Naive B cell (primary cell): ENCODE measurements around the gene NANS. TPM values are rescaled to one million over a fixed set of nuclear protein-coding genes. Genes with fewer than 3 reads are reported as not detected.
"Not testable (repeated sequence)": the region's sequence is repeated elsewhere in the genome, so short reads cannot be mapped to it uniquely, and the experiment has no call there.

Source experiments
- ATAC-seq, 2 donors: fragments of 150-1000 bp; cut with Tn5 transposase; 2 replicates each; pipeline ENCODE4 v1.10.0; 2021; ENCODE audit warnings: low read depth in 2 of 2, mild to moderate bottlenecking in 2 of 2, moderate library complexity in 2 of 2
- DNase-seq: peaks from one replicate; pipeline ENCODE4 v3.0.0; 2022
- H3K27ac Mint-ChIP-seq, 6 donors: one replicate each; pipeline ENCODE4 v1.8.0; 2020 to 2022; ENCODE audit warnings: mild to moderate bottlenecking in 6 of 6, mixed read lengths in 6 of 6, moderate library complexity in 5 of 6, inconsistent platforms in 2 of 6
- H3K27me3 Mint-ChIP-seq, 3 donors: one replicate each; pipeline ENCODE4 v1.8.0; 2021 to 2022; ENCODE audit warnings: mixed read lengths in 3 of 3, mild to moderate bottlenecking in 1 of 3
- H3K36me3 Mint-ChIP-seq, 2 donors: one replicate each; pipeline ENCODE4 v1.8.0; 2020 to 2022; ENCODE audit warnings: mixed read lengths in 2 of 2, inconsistent platforms in 1 of 2, mild to moderate bottlenecking in 1 of 2
- H3K4me1 Mint-ChIP-seq, 3 donors: one replicate each; pipeline ENCODE4 v1.8.0; 2020 to 2022; ENCODE audit warnings: mixed read lengths in 3 of 3, inconsistent platforms in 1 of 3, mild to moderate bottlenecking in 1 of 3, moderate library complexity in 1 of 3
- H3K4me3 Mint-ChIP-seq, 8 donors: one replicate each; pipeline ENCODE4 v1.8.0; 2020 to 2022; ENCODE audit warnings: mild to moderate bottlenecking in 8 of 8, mixed read lengths in 8 of 8, moderate library complexity in 8 of 8, inconsistent platforms in 2 of 8
- H3K9me3 Mint-ChIP-seq, 7 donors: one replicate each; pipeline ENCODE4 v1.8.0; 2020 to 2022; ENCODE audit warnings: mixed read lengths in 7 of 7, mild to moderate bottlenecking in 5 of 7, inconsistent platforms in 2 of 7, moderate library complexity in 1 of 7
- polyA plus RNA-seq, 6 donors: library from polyadenylated mRNA; unstranded; fragments of 300-500 nt; fragmentation: Illumina TruSeq; gene quantifications; one replicate each; pipeline ENCODE4 v1.2.3, GENCODE V29; 2021; ENCODE audit warnings: low read depth in 6 of 6

Gene NANS
- polyA plus RNA-seq, 6 donors from 2014 or later, result 18.8 to 41.2 (median 29.5) TPM

- H3K9me3 Mint-ChIP-seq, result no peaks in the 10 kb centered on the region
- peaks cover 11 to 23% (median 17%) of the 10 kb centered on the region in 3 donors for H3K4me1 Mint-ChIP-seq
- H3K27me3 Mint-ChIP-seq, result no peaks in the 10 kb centered on the region
- H3K27ac Mint-ChIP-seq, result peak overlapping the region in 5 of 6 donors; percentile 21 to 95 (median 70)
- no peak for DNase-seq
- no peak for ATAC-seq
- peak overlapping the region in 1 of 8 donors; percentile 4 for H3K4me3 Mint-ChIP-seq
- no peaks in the 10 kb centered on the region for H3K36me3 Mint-ChIP-seq
These were observed 29.4 kb downstream of the NANS start for GRCh38 chr9:98085944-98086343.

DNA sequence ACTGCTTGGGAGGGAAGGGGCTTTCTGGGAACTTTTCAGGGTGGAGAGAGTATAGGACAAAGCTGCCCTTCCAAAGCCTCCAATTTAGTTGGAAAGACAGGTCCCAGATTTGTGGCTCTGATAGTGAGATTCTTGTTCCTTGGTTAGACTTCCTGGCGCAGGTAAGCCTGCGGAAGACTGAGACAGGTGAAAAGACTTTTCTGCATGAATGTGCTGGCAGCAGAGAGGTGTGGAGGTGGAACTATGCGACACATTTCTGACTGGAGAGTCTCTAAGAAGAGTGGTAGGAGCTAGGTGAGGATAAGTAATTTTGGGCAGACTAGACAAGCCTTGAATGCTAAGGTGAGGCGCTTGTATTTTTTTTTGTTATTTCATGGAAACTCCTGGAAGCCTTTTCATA is 29.9 kb downstream of the NANS start:
- H3K27ac Mint-ChIP-seq, result peak overlapping the region; percentile 44 to 95 (median 76)
- no peaks in the 10 kb centered on the region for H3K27me3 Mint-ChIP-seq
- no peaks in the 10 kb centered on the region for H3K9me3 Mint-ChIP-seq
- peaks cover 11 to 23% (median 17%) of the 10 kb centered on the region in 3 donors for H3K4me1 Mint-ChIP-seq
- no peak for ATAC-seq
- peak overlapping the region in 6 of 8 donors; percentile 25 to 72 (median 48) for H3K4me3 Mint-ChIP-seq
- no peaks in the 10 kb centered on the region for H3K36me3 Mint-ChIP-seq
- DNase-seq, result no peak

DNA sequence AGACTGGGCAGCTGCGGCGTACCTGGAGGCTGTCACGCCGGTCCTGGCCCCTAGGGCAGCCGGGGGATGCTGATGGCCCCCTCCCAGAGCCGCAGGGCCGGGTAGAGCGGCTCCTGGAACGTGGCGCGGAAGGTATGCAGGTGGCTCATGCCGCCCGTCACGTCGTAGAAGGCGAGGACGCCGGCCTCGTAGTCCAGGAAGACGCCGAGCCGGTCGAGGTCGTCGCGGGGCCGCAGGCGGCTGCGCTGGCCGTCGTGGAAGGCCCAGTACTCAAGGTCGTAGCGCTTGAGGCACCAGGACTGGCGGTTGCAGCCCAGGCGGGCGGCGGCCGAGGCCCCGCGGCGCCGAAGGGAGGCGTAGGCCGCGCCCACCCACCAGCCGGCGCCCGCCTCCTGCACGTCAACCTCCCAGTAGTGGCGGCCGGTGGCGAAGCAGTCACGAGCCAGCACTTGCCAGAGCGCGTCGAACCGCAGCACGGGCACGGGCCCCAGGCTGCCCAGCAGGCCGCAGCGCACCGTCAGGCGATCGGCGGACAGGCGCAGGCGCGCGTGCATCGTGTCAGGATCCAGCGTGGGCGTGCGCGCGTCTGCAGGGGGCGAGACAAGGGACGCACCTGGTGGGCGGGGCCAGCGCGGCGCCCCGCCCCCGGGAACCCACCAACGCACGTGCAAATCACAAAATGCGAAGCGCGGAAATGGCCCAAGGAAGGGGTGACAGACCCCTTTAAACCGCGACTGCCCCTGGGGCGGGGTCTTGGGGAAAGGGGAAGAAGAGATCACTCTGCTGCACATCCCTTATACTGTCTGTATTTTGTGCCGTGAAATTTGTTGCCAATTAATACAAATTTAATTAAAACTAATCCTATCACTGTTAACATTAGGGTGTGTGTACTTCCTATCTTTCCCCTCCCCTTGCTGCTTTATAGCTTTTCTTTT is 31.2 kb downstream of the NANS start:
- Mint-ChIP-seq H3K27me3 (no peaks in the 10 kb centered on the region), H3K9me3 (no peaks in the 10 kb centered on the region), H3K4me1 (peaks cover 11 to 23% (median 17%) of the 10 kb centered on the region in 3 donors), H3K36me3 (peaks cover 0 to under 1% of the 10 kb centered on the region in 2 donors), H3K4me3 (peak overlapping the region; percentile 3 to 74 (median 60)), H3K27ac (peak overlapping the region in 3 of 6 donors; percentile 52 to 81 (median 77))
- ATAC-seq, result peak; percentile 88 to 89
- DNase-seq, result peak; percentile 75

DNA sequence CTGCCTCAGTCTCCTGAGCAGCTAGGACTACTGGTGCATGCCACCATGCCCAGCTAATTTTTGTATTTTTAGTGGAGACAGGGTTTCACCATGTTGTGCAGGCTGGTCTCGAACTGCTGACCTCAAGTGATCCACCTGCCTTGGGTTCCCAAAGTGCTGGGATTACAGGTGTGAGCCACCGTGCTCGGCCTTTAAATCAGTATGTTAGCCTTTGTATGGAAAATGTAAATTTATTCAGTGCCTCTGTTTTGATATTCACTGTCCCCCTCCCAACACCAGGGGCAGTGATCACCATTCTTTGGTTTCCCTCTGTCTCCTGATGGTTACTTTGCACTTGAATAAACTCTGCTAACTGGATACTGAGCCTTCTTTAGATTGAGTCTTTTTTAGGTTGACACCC is 34.1 kb downstream of the NANS start:
- not testable (repeated sequence) for H3K9me3 Mint-ChIP-seq, DNase-seq, H3K4me3 Mint-ChIP-seq, H3K27me3 Mint-ChIP-seq, ATAC-seq
- peaks cover 0 to 14% of the 10 kb centered on the region in 2 donors for H3K36me3 Mint-ChIP-seq
- H3K4me1 Mint-ChIP-seq, result peaks cover 11 to 15% (median 13%) of the 10 kb centered on the region in 3 donors
- peak overlapping the region in 3 of 6 donors; percentile 7 to 44 (median 25) for H3K27ac Mint-ChIP-seq

DNA sequence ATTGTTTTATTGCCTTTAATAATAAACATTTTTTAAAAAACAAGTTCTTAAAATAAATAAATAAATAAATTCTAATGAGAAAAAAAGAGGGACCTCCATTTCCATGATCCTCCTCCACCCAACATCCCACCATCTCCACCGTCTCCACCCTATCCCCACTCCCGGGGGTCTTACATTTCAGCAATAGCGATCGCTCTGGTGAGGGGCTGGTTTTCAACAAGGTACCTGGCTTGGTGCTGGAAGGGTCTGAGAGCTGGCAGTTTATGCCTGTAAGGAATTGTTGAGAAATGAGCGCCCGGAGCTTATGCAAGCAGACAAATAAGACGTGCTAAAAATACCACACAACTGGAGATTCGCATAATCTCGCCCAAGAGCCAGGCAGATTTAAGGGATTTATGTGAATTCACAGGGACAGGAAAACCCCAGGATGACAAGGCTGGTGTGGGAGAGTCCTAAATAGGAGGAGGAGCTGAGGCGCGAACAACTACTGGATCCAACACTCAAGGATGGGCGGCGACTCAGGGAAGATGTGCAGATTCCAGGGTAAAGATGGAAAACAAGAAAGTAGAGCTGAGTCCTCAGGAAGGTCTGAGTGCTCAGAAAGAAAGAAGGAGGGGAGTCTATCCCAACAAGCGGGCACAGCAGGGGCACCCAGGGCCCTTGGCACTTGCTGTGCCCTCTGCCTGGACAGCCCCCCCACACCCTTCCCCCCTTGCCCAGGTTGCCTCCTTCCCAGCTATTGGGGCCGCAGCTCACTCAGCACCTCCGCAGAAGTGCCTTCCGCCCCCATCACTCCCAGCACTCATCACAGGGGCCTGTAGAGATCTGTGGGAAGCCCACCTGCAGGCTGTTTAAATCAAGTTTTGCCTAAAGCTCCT is 35.4 kb downstream of the NANS start:
- Mint-ChIP-seq H3K36me3 (peaks cover 4 to 19% of the 10 kb centered on the region in 2 donors), H3K27ac (peak overlapping the region in 3 of 6 donors; percentile 10 to 88 (median 49)), H3K27me3 (no peaks in the 10 kb centered on the region), H3K4me3 (no peak overlapping the region), H3K9me3 (no peaks in the 10 kb centered on the region), H3K4me1 (peaks cover 2 to 12% (median 3%) of the 10 kb centered on the region in 3 donors)
- DNase-seq (no peak), ATAC-seq (no peak)

GRCh38 chr9:98092613-98092931 is 36.0 kb downstream of the NANS start:
- ATAC-seq (no peak), DNase-seq (no peak)
- Mint-ChIP-seq H3K27me3 (no peaks in the 10 kb centered on the region), H3K4me3 (no peak overlapping the region), H3K27ac (peak overlapping the region in 3 of 6 donors; percentile 10 to 88 (median 49)), H3K4me1 (peaks cover 5 to 15% (median 5%) of the 10 kb centered on the region in 3 donors), H3K9me3 (no peaks in the 10 kb centered on the region), H3K36me3 (peaks cover 10 to 25% of the 10 kb centered on the region in 2 donors)

GRCh38 chr9:98094316-98094715 is 37.8 kb downstream of the NANS start:
- no peaks in the 10 kb centered on the region for H3K27me3 Mint-ChIP-seq

GRCh38 chr9:98094851-98095250 is 38.3 kb downstream of the NANS start:
- Mint-ChIP-seq H3K4me1 (peaks cover 8 to 32% (median 10%) of the 10 kb centered on the region in 3 donors), H3K27me3 (no peaks in the 10 kb centered on the region), H3K36me3 (peaks cover 11 to 26% of the 10 kb centered on the region in 2 donors), H3K9me3 (no peaks in the 10 kb centered on the region), H3K4me3 (no peak overlapping the region), H3K27ac (no peak overlapping the region)
- DNase-seq (no peak), ATAC-seq (no peak)

More at GRCh38 chr9:98094316-98094715, 37.8 kb downstream of the NANS start:
- Mint-ChIP-seq H3K9me3 (no peaks in the 10 kb centered on the region), H3K27ac (peak overlapping the region in 1 of 6 donors; percentile 82), H3K4me1 (peaks cover 5 to 27% (median 6%) of the 10 kb centered on the region in 3 donors), H3K36me3 (peaks cover 11 to 26% of the 10 kb centered on the region in 2 donors), H3K4me3 (no peak overlapping the region)
- ATAC-seq (no peak), DNase-seq (no peak)

DNA sequence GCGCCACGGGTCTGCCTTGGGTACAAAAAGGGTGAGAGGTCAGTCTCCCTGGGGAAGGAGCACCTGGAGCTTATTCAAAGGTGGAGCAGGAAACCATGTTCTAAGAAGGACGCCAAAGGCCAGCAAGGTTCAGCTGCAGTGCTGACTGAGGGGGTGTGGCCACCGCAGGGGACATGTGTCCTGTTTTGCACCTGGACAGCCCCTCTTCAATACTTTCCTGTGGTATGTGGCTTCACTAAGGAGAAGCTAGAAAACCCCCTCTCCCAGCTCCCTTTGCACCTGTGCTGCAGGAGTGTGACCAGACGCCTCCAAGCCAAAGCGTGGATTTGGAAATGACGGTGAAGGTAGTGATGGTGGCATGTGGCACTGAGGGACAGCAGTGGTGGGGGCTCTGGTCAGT is 38.9 kb downstream of the NANS start:
- Mint-ChIP-seq H3K36me3 (peaks cover 11 to 26% of the 10 kb centered on the region in 2 donors), H3K9me3 (no peaks in the 10 kb centered on the region), H3K27ac (peak overlapping the region in 1 of 6 donors; percentile 60), H3K4me3 (no peak overlapping the region), H3K27me3 (no peaks in the 10 kb centered on the region), H3K4me1 (peaks cover 13 to 38% (median 14%) of the 10 kb centered on the region in 3 donors)
- ATAC-seq (no peak), DNase-seq (no peak)

DNA sequence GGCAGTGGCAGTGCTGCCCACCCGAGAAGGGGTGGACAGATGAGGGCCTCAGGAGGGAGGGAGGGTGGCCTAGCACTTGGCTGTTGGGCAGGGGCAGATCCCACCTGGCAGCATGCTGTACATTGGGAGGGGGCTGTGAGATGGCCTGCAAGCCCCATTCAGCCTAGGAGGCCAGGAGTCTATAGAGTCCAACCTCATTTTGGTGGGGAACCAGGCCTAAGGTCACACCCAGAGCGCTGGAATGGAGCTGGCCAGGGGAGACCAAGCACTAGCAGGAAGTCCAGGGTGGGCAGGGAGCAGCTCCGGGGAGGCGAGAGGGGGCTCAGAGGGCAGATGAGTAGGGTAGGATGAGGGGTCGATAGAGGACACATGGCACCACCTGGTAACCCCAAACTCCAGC is 39.6 kb downstream of the NANS start:
- no peak for DNase-seq
- ATAC-seq, result no peak
- Mint-ChIP-seq H3K27ac (peak overlapping the region in 2 of 6 donors; percentile 47 to 79), H3K27me3 (no peaks in the 10 kb centered on the region), H3K4me1 (peaks cover 13 to 42% (median 15%) of the 10 kb centered on the region in 3 donors), H3K9me3 (no peaks in the 10 kb centered on the region), H3K36me3 (peaks cover 11 to 26% of the 10 kb centered on the region in 2 donors), H3K4me3 (no peak overlapping the region)

DNA sequence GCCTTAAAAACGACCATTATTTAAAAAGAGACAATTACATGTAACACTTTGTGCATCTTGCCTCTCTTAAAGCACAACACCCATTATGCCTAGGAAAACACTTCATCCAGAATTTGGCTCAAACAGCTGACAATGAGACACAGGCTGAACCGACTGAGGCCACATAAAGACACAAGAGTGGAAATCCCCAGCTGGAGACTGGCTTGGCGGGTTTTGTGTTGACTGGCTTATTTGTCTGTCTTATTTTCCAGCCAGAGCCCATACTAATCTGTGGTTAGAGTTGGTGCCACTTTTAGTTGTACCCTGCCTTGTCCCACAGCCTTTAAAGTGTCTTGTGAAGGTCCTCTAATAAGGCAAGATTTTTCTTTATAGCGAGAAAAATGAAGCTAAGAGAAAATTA is 41.3 kb downstream of the NANS start:
- DNase-seq (no peak), ATAC-seq (no peak)
- Mint-ChIP-seq H3K27ac (peak overlapping the region in 1 of 6 donors; percentile 12), H3K36me3 (peaks cover 11 to 24% of the 10 kb centered on the region in 2 donors), H3K4me1 (peaks cover 24 to 59% (median 30%) of the 10 kb centered on the region in 3 donors), H3K27me3 (no peaks in the 10 kb centered on the region), H3K9me3 (no peaks in the 10 kb centered on the region), H3K4me3 (peak overlapping the region in 1 of 8 donors; percentile 23)

DNA sequence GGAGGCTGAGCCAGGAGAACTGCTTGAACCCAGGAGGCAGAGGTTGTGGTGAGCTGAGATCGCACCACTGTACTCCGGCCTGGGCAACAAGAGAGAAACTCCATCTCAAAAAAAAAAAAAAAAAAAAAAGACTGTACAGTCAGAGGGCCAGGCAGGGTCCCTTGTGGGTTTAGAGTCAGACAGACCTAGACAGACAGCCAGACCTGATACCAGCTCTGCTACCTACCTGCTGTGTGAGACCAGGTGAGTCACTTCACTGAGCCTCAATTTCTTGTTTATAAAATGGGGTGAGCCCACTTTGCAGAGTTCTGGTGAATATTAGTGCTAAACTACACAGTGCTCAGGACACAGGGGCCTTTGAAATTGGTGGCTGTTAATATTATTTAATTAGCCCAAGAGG is 42.8 kb downstream of the NANS start:
- peaks cover 31 to 74% (median 38%) of the 10 kb centered on the region in 3 donors for H3K4me1 Mint-ChIP-seq
- ATAC-seq, result no peak
- peak overlapping the region in 3 of 6 donors; percentile 70 to 92 (median 83) for H3K27ac Mint-ChIP-seq
- peaks cover 0 to 1% (median 0%) of the 10 kb centered on the region in 7 donors for H3K9me3 Mint-ChIP-seq
- no peak for DNase-seq
- peaks cover 11 to 21% of the 10 kb centered on the region in 2 donors for H3K36me3 Mint-ChIP-seq
- H3K4me3 Mint-ChIP-seq, result no peak overlapping the region
- H3K27me3 Mint-ChIP-seq, result no peaks in the 10 kb centered on the region

DNA sequence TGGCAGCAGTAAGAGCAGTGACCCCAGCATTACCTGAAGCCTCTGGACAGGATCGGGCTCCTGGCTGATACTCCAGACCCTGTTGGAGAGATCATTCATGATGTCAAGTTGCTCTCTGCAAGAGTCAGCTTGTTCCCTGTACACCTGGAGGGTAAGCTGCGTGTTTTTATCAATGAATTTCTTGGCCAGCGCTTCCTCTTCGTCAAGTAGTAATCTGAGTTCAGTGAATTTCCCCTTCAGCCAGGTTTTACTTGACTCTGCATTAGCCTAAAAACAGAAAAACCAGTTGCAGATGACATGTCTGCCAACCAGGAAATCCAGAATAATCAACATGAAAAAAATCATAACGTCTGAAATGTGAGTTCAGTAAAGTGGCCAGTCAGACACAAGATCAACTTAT is 43.4 kb downstream of the NANS start:
- peak overlapping the region in 5 of 8 donors; percentile 12 to 57 (median 32) for H3K4me3 Mint-ChIP-seq
- no peaks in the 10 kb centered on the region for H3K27me3 Mint-ChIP-seq
- H3K36me3 Mint-ChIP-seq, result peaks cover 11 to 21% of the 10 kb centered on the region in 2 donors
- ATAC-seq (no peak), DNase-seq (no peak)
- H3K9me3 Mint-ChIP-seq, result peaks cover 0 to 1% (median 0%) of the 10 kb centered on the region in 7 donors
- H3K4me1 Mint-ChIP-seq, result peaks cover 35 to 80% (median 43%) of the 10 kb centered on the region in 3 donors
- peak overlapping the region in 5 of 6 donors; percentile 35 to 92 (median 69) for H3K27ac Mint-ChIP-seq
